ENCODE measurements around the gene TMEM26. TPM values are rescaled to one million over a fixed set of nuclear protein-coding genes. Genes with fewer than 3 reads are reported as not detected.

TMEM26 gene
- total RNA-seq, 1 donor from 2014 or later, result 1.7 TPM

DNA sequence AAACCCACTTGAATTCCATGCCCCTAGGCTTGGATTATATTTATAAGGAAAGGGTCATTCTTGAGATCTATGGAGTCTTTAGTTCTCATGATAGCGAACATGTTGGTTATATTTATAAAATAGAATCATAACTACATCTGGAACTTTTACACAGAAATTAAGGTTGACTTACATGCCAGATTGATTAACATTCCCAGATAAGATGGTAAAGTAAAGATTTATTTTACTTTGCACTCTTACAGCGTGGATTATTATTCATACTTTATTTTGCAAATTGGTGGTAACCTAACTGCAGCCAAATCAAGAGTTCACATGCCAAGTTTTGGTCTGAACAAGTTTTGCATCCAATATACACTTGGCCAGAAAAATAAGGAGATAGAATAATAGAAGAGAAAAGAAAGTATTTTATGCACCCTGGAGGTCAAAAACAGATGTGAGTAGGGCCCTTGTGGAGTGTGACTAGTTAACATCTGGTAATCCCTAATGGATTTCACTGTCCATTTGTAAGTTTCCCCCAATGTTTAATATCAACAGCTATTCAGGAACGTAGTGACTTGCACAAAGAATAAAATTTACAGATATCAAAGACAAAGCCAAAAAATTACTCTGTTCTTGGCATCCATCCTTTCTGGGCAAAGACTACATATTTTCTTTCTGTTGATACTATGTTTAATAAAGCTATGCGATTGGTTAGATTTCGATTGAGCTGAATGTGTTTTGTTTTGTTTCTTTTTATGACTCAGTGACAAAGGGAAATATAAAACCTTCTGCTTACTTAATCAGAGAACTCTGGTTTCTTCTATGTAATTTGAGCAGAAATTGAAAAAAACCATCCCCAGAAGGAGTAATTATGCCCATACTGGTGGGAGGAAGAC, 10.1 kb upstream of the TMEM26 start:
- DNase-seq (ENCODE audit: extremely low read depth, low read depth, low spot score), result no peak

DNA sequence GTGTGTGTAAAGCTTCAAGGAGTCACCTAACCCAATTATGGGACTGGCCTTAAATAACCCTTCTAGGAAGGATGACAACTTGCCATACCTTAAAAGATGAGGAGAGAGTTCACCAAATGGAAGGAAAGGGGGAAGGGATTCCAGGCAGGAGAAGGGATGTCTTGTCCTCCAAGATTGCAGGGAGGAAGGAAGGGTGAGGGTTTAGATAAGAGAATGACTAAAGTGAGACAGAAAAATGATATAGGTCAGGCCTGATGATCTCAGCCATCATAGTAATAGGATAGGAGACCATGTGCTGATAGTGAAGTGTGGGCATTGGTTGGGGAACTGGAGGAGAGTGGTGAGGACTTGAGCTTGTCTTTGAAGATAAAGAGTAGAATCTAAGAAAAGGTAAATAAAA, 7.7 kb upstream of the TMEM26 start:
- no peak for DNase-seq (ENCODE audit: extremely low read depth, low read depth, low spot score)

DNA sequence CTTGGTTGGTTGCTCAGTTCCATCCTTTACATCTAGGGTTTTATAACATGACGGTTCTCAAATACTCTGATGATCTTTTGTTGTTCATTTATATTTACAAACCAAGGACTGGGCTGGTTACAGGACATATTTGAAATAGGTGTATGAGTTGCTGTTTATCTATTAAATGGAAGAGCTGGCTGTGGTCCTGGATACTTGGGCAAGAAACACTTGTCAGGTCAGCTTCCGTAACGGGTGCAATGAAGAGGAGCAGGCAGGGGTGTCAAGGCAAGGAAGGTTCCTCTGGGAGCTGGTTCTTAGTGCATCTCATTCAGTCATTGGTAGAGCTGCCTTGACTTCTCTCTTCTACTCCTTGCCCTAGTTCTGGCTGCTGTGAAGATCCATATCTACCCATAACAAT, 4.8 kb upstream of the TMEM26 start:
- no peak for DNase-seq (ENCODE audit: extremely low read depth, low read depth, low spot score)

- no peak for DNase-seq (ENCODE audit: extremely low read depth, low read depth, low spot score)
Observed at GRCh38 chr10:61456095-61456789, 3.1 kb upstream of the TMEM26 start.

GRCh38 chr10:61455656-61456055, 2.5 kb upstream of the TMEM26 start:
- no peak for DNase-seq (ENCODE audit: extremely low read depth, low read depth, low spot score)

- DNase-seq (ENCODE audit: extremely low read depth, low read depth, low spot score), result no peak
Observed at GRCh38 chr10:61454541-61454940, 1.4 kb upstream of the TMEM26 start.

DNA sequence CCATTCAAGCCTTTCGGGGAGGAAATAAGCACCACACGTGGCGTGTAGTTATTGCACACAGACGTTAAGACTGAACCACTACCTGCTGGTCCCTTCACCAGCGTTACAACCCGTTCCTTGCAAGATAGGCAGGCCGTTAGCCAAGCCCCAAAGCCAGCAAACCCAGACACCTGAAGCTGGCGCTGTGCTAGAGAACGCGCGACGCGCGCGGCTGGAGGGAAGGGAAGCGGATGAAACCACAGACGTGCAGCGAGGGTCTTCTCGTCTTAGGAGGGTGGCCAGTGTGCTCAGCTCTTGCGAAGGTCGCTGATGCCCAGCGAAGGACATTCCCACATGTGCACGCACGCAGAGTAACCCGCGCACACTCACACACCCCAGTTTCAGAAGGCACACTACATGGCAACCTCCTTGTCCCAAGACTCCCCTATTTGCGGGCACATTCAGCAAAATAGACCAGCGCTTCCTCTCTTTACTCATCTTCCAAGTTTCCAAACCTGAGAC, 980 bp downstream of the TMEM26 start:
- DNase-seq (ENCODE audit: extremely low read depth, low read depth, low spot score), result no peak

DNA sequence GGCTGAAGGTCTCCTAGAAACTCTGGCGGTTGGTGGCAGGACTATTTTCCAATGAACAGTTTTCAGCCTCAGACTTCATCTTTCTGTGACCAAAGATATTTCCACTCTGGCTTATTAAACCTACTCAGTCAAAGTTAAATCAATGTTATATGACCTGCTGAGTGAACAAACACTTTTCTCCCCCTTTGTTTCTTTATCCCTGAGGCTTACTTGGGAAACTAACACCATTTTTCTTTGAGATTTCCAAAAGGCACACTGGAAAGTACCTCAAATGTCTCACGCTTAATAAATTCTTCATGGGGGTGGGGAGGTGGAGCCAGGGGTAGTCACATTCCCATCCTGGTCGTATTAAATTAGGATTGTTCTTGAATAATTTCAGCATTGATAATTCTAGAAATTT, 1.8 kb downstream of the TMEM26 start:
- DNase-seq (ENCODE audit: extremely low read depth, low read depth, low spot score), result no peak

GRCh38 chr10:61448841-61449600, 4.2 kb downstream of the TMEM26 start:
- no peak for DNase-seq (ENCODE audit: extremely low read depth, low read depth, low spot score)

GRCh38 chr10:61448091-61448490, 5.1 kb downstream of the TMEM26 start:
- no peak for DNase-seq (ENCODE audit: extremely low read depth, low read depth, low spot score)

DNA sequence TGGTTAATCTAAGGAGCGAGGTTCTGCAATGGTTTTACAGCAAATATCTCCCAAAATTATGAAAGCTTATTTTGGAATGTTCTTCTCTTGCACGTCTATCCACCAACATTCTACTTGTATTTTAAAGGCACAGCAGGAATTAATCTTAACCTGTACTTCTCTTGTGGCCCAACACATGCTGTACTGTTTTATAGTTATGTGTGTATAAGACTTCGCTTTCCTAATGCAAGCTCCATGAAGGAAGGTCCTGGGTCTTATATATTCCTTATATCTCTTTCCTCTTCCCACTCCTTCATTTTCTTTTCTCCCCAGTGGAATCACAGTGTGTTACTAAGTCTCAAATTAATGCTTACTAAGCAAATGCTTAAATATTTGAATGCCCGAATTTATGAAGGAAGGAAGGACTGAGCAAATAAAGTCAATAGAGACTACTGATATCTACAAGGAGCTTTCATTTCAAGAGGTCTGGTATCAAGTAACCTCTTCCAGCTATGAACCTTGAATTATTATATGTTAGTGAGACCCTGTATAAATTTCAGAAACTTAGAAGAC, 14.0 kb downstream of the TMEM26 start:
- no peak for DNase-seq (ENCODE audit: extremely low read depth, low read depth, low spot score)

DNA sequence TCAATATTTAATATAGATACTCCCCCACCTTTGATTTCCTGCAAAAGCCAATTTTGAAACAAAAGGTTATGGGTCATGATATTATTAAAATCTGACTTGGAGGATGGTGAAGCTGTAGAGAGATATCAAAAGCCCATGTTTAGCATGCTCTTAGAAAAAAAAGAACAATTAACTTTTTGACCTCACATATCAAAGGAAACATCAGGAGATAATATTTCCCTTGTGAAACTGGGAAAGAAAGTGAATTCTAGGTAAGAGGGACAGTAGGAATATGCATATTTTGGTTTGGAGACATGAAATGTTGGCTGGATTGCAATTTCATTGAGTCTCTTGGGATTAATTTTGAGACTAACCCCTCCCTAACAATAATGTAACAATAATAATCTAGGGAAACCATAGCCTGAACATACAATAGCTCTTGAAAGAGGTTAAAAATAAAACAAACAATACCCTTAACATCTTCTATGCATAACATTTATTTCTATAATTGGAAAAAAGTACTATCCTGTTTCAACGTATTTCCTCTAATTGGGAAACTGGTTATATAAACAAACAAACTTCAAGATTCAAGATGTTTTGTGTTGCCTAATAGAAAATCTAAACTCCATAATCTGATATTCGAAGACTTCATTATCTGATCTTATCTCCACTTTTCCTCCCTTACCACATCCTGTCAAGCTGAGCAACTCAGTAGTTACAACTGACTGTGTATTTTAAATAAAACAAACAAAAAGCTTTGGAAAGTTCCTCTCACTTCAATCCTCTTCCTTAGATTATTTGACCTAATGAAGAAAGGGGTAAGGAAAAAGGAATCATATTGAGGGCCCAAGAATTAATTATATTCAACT, 14.8 kb downstream of the TMEM26 start:
- no peak for DNase-seq (ENCODE audit: extremely low read depth, low read depth, low spot score)

- no peak for DNase-seq (ENCODE audit: extremely low read depth, low read depth, low spot score)
Observed at GRCh38 chr10:61423178-61423577, 30.0 kb downstream of the TMEM26 start.

DNA sequence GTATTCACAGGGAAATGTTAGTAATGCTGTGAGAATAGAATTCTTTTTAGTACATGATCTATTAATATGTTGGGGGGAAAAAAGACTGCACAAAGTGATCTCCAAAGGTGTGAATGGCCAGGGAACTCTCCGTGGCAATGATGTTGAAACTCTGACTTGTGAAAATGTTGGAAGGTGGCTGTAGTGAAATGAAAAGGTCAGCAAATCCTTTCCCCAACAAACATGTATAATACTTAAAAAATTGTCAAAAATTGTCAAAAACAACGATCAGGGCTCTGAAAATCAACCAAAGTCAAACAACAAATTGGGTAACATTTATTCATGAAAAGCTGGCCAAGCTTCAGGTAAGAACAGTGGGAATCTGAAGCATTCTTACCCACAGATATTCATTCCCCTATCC, 35.5 kb downstream of the TMEM26 start:
- DNase-seq (ENCODE audit: extremely low read depth, low read depth, low spot score), result no peak

GRCh38 chr10:61415824-61416223, 37.4 kb downstream of the TMEM26 start:
- no peak for DNase-seq (ENCODE audit: extremely low read depth, low read depth, low spot score)

- no peak for DNase-seq (ENCODE audit: extremely low read depth, low read depth, low spot score)
Observed at GRCh38 chr10:61411706-61412105, 41.5 kb downstream of the TMEM26 start.

GRCh38 chr10:61410353-61411070, 42.7 kb downstream of the TMEM26 start:
- no peak for DNase-seq (ENCODE audit: extremely low read depth, low read depth, low spot score)

- no peak for DNase-seq (ENCODE audit: extremely low read depth, low read depth, low spot score)
Observed at GRCh38 chr10:61409157-61409556, 44.0 kb downstream of the TMEM26 start.

- DNase-seq (ENCODE audit: extremely low read depth, low read depth, low spot score), result no peak
Observed at GRCh38 chr10:61408105-61408504, 45.1 kb downstream of the TMEM26 start.
